K562 (cell line): ENCODE data around the gene ZBTB42. TPM values are rescaled to one million over a fixed set of nuclear protein-coding genes. Genes with fewer than 3 reads are reported as not detected.

Experiments used
- AFF4 ChIP-seq: sonication (generic); formaldehyde crosslinking; IDR thresholded peaks from 2 replicates; pipeline ENCODE4 v1.8.0; 2023; ENCODE audit warnings: mild to moderate bottlenecking, missing genetic modification reagents
- ATF3 ChIP-seq, 2 experiments: fragments of 450-650 bp in 1 of 2; sonication (generic) in 1 of 2; formaldehyde crosslinking in 1 of 2; IDR thresholded peaks in 1 of 2; conservative IDR thresholded peaks in 1 of 2; 2 replicates each; pipeline versions ENCODE4 v1.6.1 to v1.8.1; 2016 to 2023; ENCODE audit warnings: mild to moderate bottlenecking in 2 of 2, moderate library complexity in 2 of 2, inconsistent platforms in 1 of 2, missing genetic modification reagents in 1 of 2
- ATF6 ChIP-seq: sonication (generic); formaldehyde crosslinking; IDR thresholded peaks from 2 replicates; pipeline ENCODE4 v1.4.0; 2020; ENCODE audit warnings: mild to moderate bottlenecking, missing genetic modification reagents
- CBFB ChIP-seq: sonication (generic); formaldehyde crosslinking; IDR thresholded peaks from 2 replicates; pipeline ENCODE4 v1.4.0; 2020; ENCODE audit warnings: mild to moderate bottlenecking, missing genetic modification reagents
- HEY1 ChIP-seq: fragments of 250-450 bp; sonication (Bioruptor Pico); IDR thresholded peaks from 2 replicates; pipeline ENCODE4 v1.5.0; 2020; ENCODE audit warnings: mild to moderate bottlenecking, moderate library complexity, borderline replicate concordance
- KDM5B ChIP-seq: fragments of 200-600 bp; sonication (generic); IDR thresholded peaks from 2 replicates; pipeline ENCODE4 v1.6.1; 2012; ENCODE audit warnings: low read depth, mild to moderate bottlenecking, moderate library complexity, low read length, control low read depth, inconsistent platforms; ENCODE audit not compliant: insufficient replicate concordance
- KHSRP ChIP-seq: fragments of 450-650 bp; IDR thresholded peaks from 2 replicates; pipeline ENCODE4 v1.6.1; 2017
- MECOM ChIP-seq: fragments of 250-450 bp; sonication (Bioruptor Pico); IDR thresholded peaks from 2 replicates; pipeline ENCODE4 v1.8.0; 2022; ENCODE audit warnings: inconsistent platforms
- NFIC ChIP-seq: fragments of 450-650 bp; IDR thresholded peaks from 2 replicates; pipeline ENCODE4 v1.6.1; 2017; ENCODE audit warnings: mild to moderate bottlenecking, inconsistent platforms
- NFYB ChIP-seq: IDR thresholded peaks from 2 replicates; pipeline ENCODE4 v1.6.1; 2011; ENCODE audit warnings: mild to moderate bottlenecking, moderate library complexity; ENCODE audit not compliant: insufficient read length; ENCODE audit errors: extremely low read depth
- PML ChIP-seq: IDR thresholded peaks from 2 replicates; pipeline ENCODE4 v1.6.1; 2012; ENCODE audit warnings: low read length, inconsistent platforms
- POLR2B ChIP-seq: fragments of 450-650 bp; IDR thresholded peaks from 2 replicates; pipeline ENCODE4 v1.6.1; 2018; ENCODE audit warnings: low read depth; ENCODE audit not compliant: partially characterized antibody
- RBFOX2 ChIP-seq: fragments of 200-400 bp; formaldehyde crosslinking; IDR thresholded peaks from 2 replicates; pipeline ENCODE4 v1.6.1; 2017; ENCODE audit warnings: low read depth, mild to moderate bottlenecking, low read length, moderate library complexity
- SMAD4 ChIP-seq: fragments of 250-450 bp; sonication (Bioruptor Pico); conservative IDR thresholded peaks from 2 replicates; pipeline ENCODE4 v1.8.0; 2021; ENCODE audit warnings: inconsistent platforms, mild to moderate bottlenecking, moderate library complexity
- TBP ChIP-seq: optimal IDR thresholded peaks from 2 replicates; pipeline ENCODE3; 2011; ENCODE audit warnings: low read depth, low read length, improper control_type of control experiment
- TEAD1 ChIP-seq, 2 experiments: fragments of 450-650 bp in 1 of 2; sonication (generic) in 1 of 2; formaldehyde crosslinking; IDR thresholded peaks; 2 replicates each; pipeline versions ENCODE4 v1.4.0 to v1.8.0; 2020 to 2022; ENCODE audit warnings: mild to moderate bottlenecking in 2 of 2, missing genetic modification reagents in 1 of 2
- ZNF12 ChIP-seq: sonication (generic); formaldehyde crosslinking; IDR thresholded peaks from 2 replicates; pipeline ENCODE4 v1.4.0; 2020; ENCODE audit warnings: mild to moderate bottlenecking, missing genetic modification reagents
- ZNF277 ChIP-seq: fragments of 250-450 bp; sonication (Bioruptor Pico); IDR thresholded peaks from 2 replicates; pipeline ENCODE4 v1.8.0; 2022; ENCODE audit warnings: inconsistent platforms, mild to moderate bottlenecking, moderate library complexity, borderline replicate concordance
- ZNF75A ChIP-seq: fragments of 450-650 bp; formaldehyde crosslinking; IDR thresholded peaks from 2 replicates; pipeline ENCODE4 v1.4.0; 2020; ENCODE audit warnings: mild to moderate bottlenecking
- polyA plus RNA-seq, 8 experiments: library from polyadenylated mRNA; depleted of rRNA in 4 of 8; stranded (reverse) in 5 of 8; unstranded in 3 of 8; fragments of >200 nt; fragmentation: Nextera tagmentation in 2 of 8; fragmentation: Illumina TruSeq in 1 of 8; extraction: Ambion mirVana in 2 of 8; extraction: Trizol in 1 of 8; gene quantifications; 2 replicates each; pipeline versions ENCODE4 v1.2.1 to v1.2.3, GENCODE V29; 2011 to 2014; ENCODE audit warnings: inconsistent platforms in 1 of 8, missing spikeins in 1 of 8
- total RNA-seq, 7 experiments: library from RNA; depleted of rRNA in 6 of 7; stranded (reverse); fragments of >200 nt in 6 of 7; fragmentation: Illumina TruSeq in 2 of 7; extraction: Trizol in 2 of 7; gene quantifications; 2 replicates each; pipeline versions ENCODE4 v1.2.1 to v1.2.3, GENCODE V29; 2011 to 2021; ENCODE audit warnings: low replicate concordance in 1 of 7
- TF ChIP-seq, protein P1 (sequence below): fragments of 450-650 bp; IDR thresholded peaks from 2 replicates; pipeline ENCODE4 v1.6.1; 2016; ENCODE audit warnings: low read depth, mild to moderate bottlenecking, moderate library complexity

The ZBTB42 gene
- total and polyA plus RNA-seq, 9 of the 15 experiments (the other 6 are each of a cell fraction or from before 2014, with no cell fraction given): 0.03 to 8.5 (median 2.4) TPM

DNA sequence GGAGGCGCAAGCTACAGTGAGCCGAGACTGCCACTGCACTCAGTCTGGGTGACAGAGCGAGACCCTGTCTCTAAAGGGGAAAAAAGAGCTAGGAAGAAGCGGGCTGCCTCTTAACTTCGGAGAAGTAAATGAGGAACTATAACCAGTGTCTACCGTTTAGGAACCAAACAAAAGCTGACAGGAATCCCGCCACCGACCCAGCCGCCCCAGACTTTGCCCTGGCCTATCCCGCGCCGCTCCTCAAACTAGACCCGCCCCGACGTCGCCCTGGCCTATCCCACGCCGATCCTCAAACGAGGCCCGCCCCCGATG lies 48.5 kb upstream of the ZBTB42 start (continued):
- TF ChIP-seq AFF4 (CRISPR knock-in tag) (no peak), MECOM (CRISPR knock-in tag) (0 out of 2 replicates have a peak, but pooled peaks have one; percentile 29), NFYB (peak; percentile 30), POLR2B (peak; percentile 69), ZNF277 (CRISPR knock-in tag) (no peak), PML (peak; percentile 36; the same call in 1 of the 2 replicates), HEY1 (no peak), KDM5B (peak; percentile 28), NFIC (0 out of 2 replicates have a peak, but pooled peaks have one; percentile 3), ZNF75A (CRISPR knock-in tag) (no peak), CBFB (CRISPR knock-in tag) (no peak), ATF3 (IDR thresholded peaks at IDR 0.05) (no peak), ATF3 (CRISPR knock-in tag; conservative IDR thresholded peaks at IDR 0.05) (no peak), ZNF12 (CRISPR knock-in tag) (no peak), TBP (peak; percentile 62), SMAD4 (0 out of 2 replicates have a peak, but pooled peaks have one; percentile 43), ATF6 (CRISPR knock-in tag) (no peak), TEAD1 (CRISPR knock-in tag; IDR thresholded peaks at IDR 0.05) (0 out of 4 replicates have a peak, but pooled peaks of 1 of the 2 experiments have one; percentile 8), RBFOX2 (peak; percentile 70), KHSRP (no peak)
- TF ChIP-seq, protein P1, sequence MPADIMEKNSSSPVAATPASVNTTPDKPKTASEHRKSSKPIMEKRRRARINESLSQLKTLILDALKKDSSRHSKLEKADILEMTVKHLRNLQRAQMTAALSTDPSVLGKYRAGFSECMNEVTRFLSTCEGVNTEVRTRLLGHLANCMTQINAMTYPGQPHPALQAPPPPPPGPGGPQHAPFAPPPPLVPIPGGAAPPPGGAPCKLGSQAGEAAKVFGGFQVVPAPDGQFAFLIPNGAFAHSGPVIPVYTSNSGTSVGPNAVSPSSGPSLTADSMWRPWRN: 0 out of 2 replicates have a peak, but pooled peaks have one; percentile 13
